ENCODE data around the gene MAMDC2. TPM values are rescaled to one million over a fixed set of nuclear protein-coding genes. Genes with fewer than 3 reads are reported as not detected.

Gene MAMDC2
- total RNA-seq, 1 experiment from 2014 or later: 1.2 TPM

GRCh38 chr9:70034271-70034711 is 9.4 kb upstream of the MAMDC2 start:
- RAD21 ChIA-PET (ENCODE audit: low non-redundant PET in 1 of 2, low total read pairs in 2 of 2, uncharacterized antibody in 2 of 2, unreplicated experiment in 2 of 2): no interaction called here
- Histone ChIP-seq H3K9ac (ENCODE audit: low read length) (no peak overlapping the region), H3K9me3 (ENCODE audit: control insufficient read depth in 1 of 2, insufficient read depth in 1 of 2, low read depth in 1 of 2, low read length in 2 of 2) (peaks cover 0 to 3% of the 10 kb centered on the region in 2 experiments; a peak in 1 of 4 replicates), H2AFZ (ENCODE audit: low read depth, low read length, poor library complexity, severe bottlenecking) (no peak overlapping the region), H4K20me1 (ENCODE audit: insufficient read depth) (no peaks in the 10 kb centered on the region), H3K27ac (ENCODE audit: low read depth, low read length) (no peak overlapping the region), H3K4me3 (replicated peaks in 1 of 2; ENCODE audit: low read depth in 1 of 2, low read length in 2 of 2) (no peak overlapping the region), H3K36me3 (ENCODE audit: control insufficient read depth in 1 of 2, insufficient read depth in 2 of 2, low read length in 2 of 2) (no peaks in the 10 kb centered on the region), H3K9me2 (ENCODE audit: insufficient read depth) (no peaks in the 10 kb centered on the region), H3K27me3 (ENCODE audit: insufficient read depth, low read length) (no peaks in the 10 kb centered on the region), H3K79me2 (ENCODE audit: insufficient read depth, low read length) (no peaks in the 10 kb centered on the region), H3K4me1 (ENCODE audit: control insufficient read depth in 1 of 2, insufficient read depth in 2 of 2, low read length in 2 of 2) (peaks cover 12 to 28% of the 10 kb centered on the region in 2 experiments), H3K4me2 (ENCODE audit: low read length) (no peak overlapping the region)
- CTCF ChIA-PET: no interaction called here
- POLR2A ChIA-PET: no interaction called here
- ATAC-seq (no peak), DNase-seq (ENCODE audit: low read depth, low spot score) (no peak)
- intact Hi-C loops (cut with micrococcal nuclease): no loop called here
- TF ChIP-seq ELF1 (IDR thresholded peaks at IDR 0.05; ENCODE audit: borderline replicate concordance, low read depth) (no peak), SIN3A (IDR thresholded peaks at IDR 0.05; ENCODE audit: low read depth) (no peak), ATF3 (IDR thresholded peaks at IDR 0.05) (no peak), EZH2phosphoT487 (IDR thresholded peaks at IDR 0.05; ENCODE audit: borderline replicate concordance) (no peak), EGR1 (IDR thresholded peaks at IDR 0.05; ENCODE audit: low read depth) (no peak), FOSL1 (IDR thresholded peaks at IDR 0.05; ENCODE audit: low read depth) (no peak), CBX3 (IDR thresholded peaks at IDR 0.05; ENCODE audit: low read depth) (no peak), POLR2A (IDR thresholded peaks at IDR 0.05; ENCODE audit: borderline replicate concordance, extremely low read depth, insufficient read depth, insufficient read length) (no peak), ZNF274 (IDR thresholded peaks at IDR 0.05; ENCODE audit: low read depth, low read length) (no peak), POLR2AphosphoS5 (IDR thresholded peaks at IDR 0.05; ENCODE audit: low read depth, low read length) (no peak), RAD21 (IDR thresholded peaks at IDR 0.05; ENCODE audit: low read depth) (no peak)
- BruUV-seq (replicated peaks): no TSS peak

GRCh38 chr9:70035691-70036090 is 8.0 kb upstream of the MAMDC2 start:
- Histone ChIP-seq H3K4me2 (ENCODE audit: low read length) (no peak overlapping the region), H3K79me2 (ENCODE audit: insufficient read depth, low read length) (no peaks in the 10 kb centered on the region), H3K9me2 (ENCODE audit: insufficient read depth) (no peaks in the 10 kb centered on the region), H3K4me3 (replicated peaks in 1 of 2; ENCODE audit: low read depth in 1 of 2, low read length in 2 of 2) (no peak overlapping the region), H3K27me3 (ENCODE audit: insufficient read depth, low read length) (no peaks in the 10 kb centered on the region), H3K27ac (ENCODE audit: low read depth, low read length) (no peak overlapping the region), H3K36me3 (ENCODE audit: control insufficient read depth in 1 of 2, insufficient read depth in 2 of 2, low read length in 2 of 2) (no peaks in the 10 kb centered on the region), H3K9me3 (ENCODE audit: control insufficient read depth in 1 of 2, insufficient read depth in 1 of 2, low read depth in 1 of 2, low read length in 2 of 2) (peaks cover 0 to 3% of the 10 kb centered on the region in 2 experiments; a peak in 1 of 4 replicates), H2AFZ (ENCODE audit: low read depth, low read length, poor library complexity, severe bottlenecking) (no peak overlapping the region), H3K4me1 (ENCODE audit: control insufficient read depth in 1 of 2, insufficient read depth in 2 of 2, low read length in 2 of 2) (peaks cover 9 to 23% of the 10 kb centered on the region in 2 experiments), H4K20me1 (ENCODE audit: insufficient read depth) (no peaks in the 10 kb centered on the region), H3K9ac (ENCODE audit: low read length) (no peak overlapping the region)
- intact Hi-C loops (cut with micrococcal nuclease): no loop called here
- DNase-seq (ENCODE audit: low read depth, low spot score) (no peak), ATAC-seq (no peak)
- no TSS peak for BruUV-seq (replicated peaks)
- ChIA-PET POLR2A (no interaction called here), CTCF (no interaction called here), RAD21 (ENCODE audit: low non-redundant PET in 1 of 2, low total read pairs in 2 of 2, uncharacterized antibody in 2 of 2, unreplicated experiment in 2 of 2) (no interaction called here)
- TF ChIP-seq EGR1 (IDR thresholded peaks at IDR 0.05; ENCODE audit: low read depth): no peak
- no peak for TF ChIP-seq FOSL1 (IDR thresholded peaks at IDR 0.05; ENCODE audit: low read depth)
- TF ChIP-seq MAX (IDR thresholded peaks at IDR 0.05): no peak
- TF ChIP-seq CEBPB (IDR thresholded peaks at IDR 0.05; ENCODE audit: low read depth): no peak
- no peak for TF ChIP-seq EZH2 (IDR thresholded peaks at IDR 0.05)
- no peak for TF ChIP-seq CBX3 (IDR thresholded peaks at IDR 0.05; ENCODE audit: low read depth)
- no peak for TF ChIP-seq ZFX (IDR thresholded peaks at IDR 0.05)
- TF ChIP-seq SRF (IDR thresholded peaks at IDR 0.05; ENCODE audit: low read depth): no peak
- no peak for TF ChIP-seq ZBTB33 (IDR thresholded peaks at IDR 0.05; ENCODE audit: extremely low read depth, insufficient replicate concordance, low read length)
- TF ChIP-seq POLR2A (IDR thresholded peaks at IDR 0.05; ENCODE audit: borderline replicate concordance, extremely low read depth, insufficient read depth, insufficient read length): no peak
- TF ChIP-seq YY1 (IDR thresholded peaks at IDR 0.05; ENCODE audit: extremely low read depth, insufficient replicate concordance, low read depth, low read length): no peak
- no peak for TF ChIP-seq SIN3A (IDR thresholded peaks at IDR 0.05; ENCODE audit: low read depth)
- no peak for TF ChIP-seq EZH2phosphoT487 (IDR thresholded peaks at IDR 0.05; ENCODE audit: borderline replicate concordance)
- no peak for TF ChIP-seq ELF1 (IDR thresholded peaks at IDR 0.05; ENCODE audit: borderline replicate concordance, low read depth)
- TF ChIP-seq RAD21 (IDR thresholded peaks at IDR 0.05; ENCODE audit: low read depth): no peak

Data from HCT116 (cell line).